DOHH2 (cell line): Measurements from ENCODE around the gene DOHH.

Experiments used
- H3F3A ChIP-seq: fragments of 200-600 bp; sonication (generic), shearing (Covaris generic); 2 replicates; pipeline ENCODE4 v1.6.0; 2016; ENCODE audit warnings: antibody characterized with exemption, mild to moderate bottlenecking; ENCODE audit not compliant: control insufficient read depth, insufficient read depth
- H3K27ac ChIP-seq: fragments of 200-600 bp; sonication (generic); 2 replicates; pipeline ENCODE4 v1.5.1; 2014; ENCODE audit warnings: low read depth, mild to moderate bottlenecking, low read length, moderate library complexity
- H3K27me3 ChIP-seq: fragments of 200-600 bp; sonication (generic); 2 replicates; pipeline ENCODE4 v1.6.1; 2014; ENCODE audit warnings: mild to moderate bottlenecking, low read length, mixed read lengths; ENCODE audit not compliant: control insufficient read depth
- H3K36me3 ChIP-seq: fragments of 200-600 bp; sonication (generic); 2 replicates; pipeline ENCODE4 v1.6.1; 2014; ENCODE audit warnings: mild to moderate bottlenecking, low read length, moderate library complexity, mixed read lengths; ENCODE audit not compliant: control insufficient read depth
- H3K4me1 ChIP-seq: fragments of 200-600 bp; sonication (generic); 2 replicates; pipeline ENCODE4 v1.6.1; 2014; ENCODE audit warnings: mild to moderate bottlenecking, low read length, mixed read lengths; ENCODE audit not compliant: control insufficient read depth
- H3K4me2 ChIP-seq: fragments of 200-600 bp; sonication (generic); 2 replicates; pipeline ENCODE4 v1.6.0; 2014; ENCODE audit warnings: mild to moderate bottlenecking, low read length, moderate library complexity
- H3K4me3 ChIP-seq: fragments of 200-600 bp; sonication (generic); 2 replicates; pipeline ENCODE4 v1.5.1; 2014; ENCODE audit warnings: mild to moderate bottlenecking, low read length, mixed read lengths
- H3K79me2 ChIP-seq: fragments of 200-600 bp; sonication (generic); 2 replicates; pipeline ENCODE4 v1.6.1; 2014; ENCODE audit warnings: mild to moderate bottlenecking, low read length, mixed read lengths; ENCODE audit not compliant: control insufficient read depth
- H3K9me2 ChIP-seq: fragments of 200-600 bp; sonication (generic); replicated peaks from 2 replicates; pipeline ENCODE4 v1.6.1; 2014; ENCODE audit warnings: mild to moderate bottlenecking, low read length, mixed read lengths; ENCODE audit not compliant: control insufficient read depth
- H3K9me3 ChIP-seq: fragments of 200-600 bp; sonication (generic); 2 replicates; pipeline ENCODE4 v1.6.1; 2014; ENCODE audit warnings: antibody characterized with exemption, low read length, mixed read lengths; ENCODE audit not compliant: control insufficient read depth, insufficient read depth
- H4K20me1 ChIP-seq: fragments of 200-600 bp; sonication (generic); 2 replicates; pipeline ENCODE4 v1.6.0; 2014; ENCODE audit warnings: low read depth, mild to moderate bottlenecking, antibody characterized with exemption, low read length, moderate library complexity; ENCODE audit not compliant: control insufficient read depth, insufficient read depth
- CTCF ChIP-seq: fragments of 200-600 bp; sonication (generic); IDR thresholded peaks from one replicate; pipeline ENCODE4 v1.5.1; 2014; ENCODE audit warnings: antibody characterized with exemption, mild to moderate bottlenecking, low read depth, low read length; ENCODE audit not compliant: poor library complexity, severe bottlenecking
- EZH2phosphoT487 ChIP-seq: fragments of 200-600 bp; sonication (generic); IDR thresholded peaks from 2 replicates; pipeline ENCODE4 v1.6.1; 2017; ENCODE audit warnings: borderline replicate concordance, mild to moderate bottlenecking, antibody characterized with exemption, low read length, moderate library complexity, mixed read lengths

DOHH gene

DNA sequence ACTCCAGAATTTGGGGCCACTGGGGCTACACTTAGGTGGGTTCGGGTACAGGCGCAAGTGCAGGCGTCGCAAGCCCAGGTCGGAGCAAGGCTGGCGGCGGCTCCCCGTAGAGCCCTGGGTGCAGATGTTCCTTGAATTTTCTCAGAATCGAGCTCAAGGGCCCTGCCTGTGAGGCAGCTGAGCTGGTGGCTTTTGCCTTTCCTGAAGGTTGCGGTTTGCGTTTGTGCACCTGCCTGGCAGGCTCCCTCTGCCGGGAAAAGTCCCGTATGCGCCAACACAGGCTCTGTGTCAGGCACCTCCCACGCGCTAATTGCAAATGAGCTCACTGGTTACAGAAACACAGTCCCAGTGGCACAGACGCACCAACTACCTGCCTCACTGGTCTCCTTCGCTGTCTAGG, 5.9 kb downstream of the DOHH start:
- no peak overlapping the region for H3K27ac ChIP-seq
- no peaks in the 10 kb centered on the region for H3K9me3 ChIP-seq
- peaks cover 28% of the 10 kb centered on the region for H3K79me2 ChIP-seq
- no peaks in the 10 kb centered on the region for H3K27me3 ChIP-seq
- H3K9me2 ChIP-seq = no peaks in the 10 kb centered on the region
- H3K4me3 ChIP-seq = no peak overlapping the region
- H3F3A ChIP-seq = no peaks in the 10 kb centered on the region
- no peak overlapping the region for H3K4me2 ChIP-seq
- TF ChIP-seq EZH2phosphoT487 = no peak
- TF ChIP-seq CTCF = no peak
- H3K4me1 ChIP-seq = peaks cover 7% of the 10 kb centered on the region
- H3K36me3 ChIP-seq = peaks cover 31% of the 10 kb centered on the region
- no peaks in the 10 kb centered on the region for H4K20me1 ChIP-seq

DNA sequence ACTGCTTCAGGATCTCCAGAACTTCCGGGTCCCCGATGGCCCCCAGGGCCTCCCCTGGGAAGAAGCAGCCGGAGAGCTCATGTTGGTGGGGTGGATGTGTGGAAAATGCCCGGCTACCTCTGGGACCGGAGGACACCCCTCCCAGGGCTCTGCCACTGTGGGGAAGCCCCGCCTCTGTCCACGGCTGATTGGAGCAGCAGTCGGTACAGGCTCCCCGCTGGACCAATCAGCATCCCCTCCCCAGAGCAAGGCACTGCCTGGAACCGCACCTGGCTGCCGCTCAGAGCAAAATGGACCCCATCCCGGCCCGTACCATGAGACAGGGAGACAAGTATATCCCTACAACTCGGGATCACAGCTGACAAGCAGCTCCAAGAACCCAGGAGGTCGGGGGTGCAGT, 6.4 kb downstream of the DOHH start:
- no peaks in the 10 kb centered on the region for H3K9me2 ChIP-seq
- H3K4me2 ChIP-seq = no peak overlapping the region
- no peak for TF ChIP-seq CTCF
- TF ChIP-seq EZH2phosphoT487 = no peak
- H3K27me3 ChIP-seq = no peaks in the 10 kb centered on the region
- peaks cover 2% of the 10 kb centered on the region for H3K4me1 ChIP-seq
- H3K36me3 ChIP-seq = peaks cover 31% of the 10 kb centered on the region
- peaks cover 23% of the 10 kb centered on the region for H3K79me2 ChIP-seq
- H3K27ac ChIP-seq = no peak overlapping the region
- no peaks in the 10 kb centered on the region for H3K9me3 ChIP-seq
- no peaks in the 10 kb centered on the region for H3F3A ChIP-seq
- no peak overlapping the region for H3K4me3 ChIP-seq
- no peaks in the 10 kb centered on the region for H4K20me1 ChIP-seq

GRCh38 chr19:3493651-3494050, 6.8 kb downstream of the DOHH start:
- H4K20me1 ChIP-seq = no peaks in the 10 kb centered on the region
- peaks cover 19% of the 10 kb centered on the region for H3K79me2 ChIP-seq
- H3K9me3 ChIP-seq = no peaks in the 10 kb centered on the region
- H3K36me3 ChIP-seq = peaks cover 31% of the 10 kb centered on the region
- no peak overlapping the region for H3K4me2 ChIP-seq
- no peak for TF ChIP-seq EZH2phosphoT487
- TF ChIP-seq CTCF = no peak
- no peak overlapping the region for H3K4me3 ChIP-seq
- no peak overlapping the region for H3K27ac ChIP-seq
- no peaks in the 10 kb centered on the region for H3K9me2 ChIP-seq
- H3F3A ChIP-seq = no peaks in the 10 kb centered on the region
- H3K27me3 ChIP-seq = no peaks in the 10 kb centered on the region
- no peaks in the 10 kb centered on the region for H3K4me1 ChIP-seq

DNA sequence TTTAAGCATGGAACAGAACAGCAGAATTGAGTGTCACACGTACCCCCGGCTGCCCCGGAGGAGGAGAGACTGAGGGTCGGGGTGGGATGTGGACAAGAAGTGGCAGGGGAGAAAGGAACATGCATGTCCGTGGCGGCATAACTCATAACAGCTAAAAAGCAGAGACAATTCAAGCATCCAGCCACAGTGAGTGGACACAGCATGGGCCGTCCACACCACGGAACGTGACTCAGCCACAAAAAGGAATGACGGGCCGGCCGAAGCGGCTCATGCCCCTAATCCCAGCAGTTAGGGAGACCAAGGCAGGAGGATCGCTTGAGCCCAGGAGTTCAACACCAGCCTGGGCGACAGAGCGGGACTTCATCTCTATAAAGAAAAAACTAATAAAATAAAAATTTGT, 7.6 kb downstream of the DOHH start:
- Histone ChIP-seq H3K4me3 (no peak overlapping the region), H3K27ac (no peak overlapping the region), H3K27me3 (no peaks in the 10 kb centered on the region), H3K9me3 (no peaks in the 10 kb centered on the region), H4K20me1 (no peaks in the 10 kb centered on the region), H3K36me3 (peaks cover 31% of the 10 kb centered on the region), H3K79me2 (peaks cover 11% of the 10 kb centered on the region), H3K9me2 (no peaks in the 10 kb centered on the region), H3F3A (no peaks in the 10 kb centered on the region), H3K4me1 (no peaks in the 10 kb centered on the region), H3K4me2 (no peak overlapping the region)
- no peak for TF ChIP-seq CTCF
- no peak for TF ChIP-seq EZH2phosphoT487
